Vagina (tissue), 2 donors: ENCODE results near the gene CALN1.

Experiments used
- POLR2A ChIP-seq, 2 donors: fragments of 450-650 bp; IDR thresholded peaks; one replicate each; pipeline ENCODE4 v1.6.1; 2017; ENCODE audit warnings: antibody characterized with exemption in 2 of 2, mild to moderate bottlenecking in 2 of 2, moderate library complexity in 2 of 2
- TF ChIP-seq, protein P1 (sequence below), 3 experiments: fragments of 450-650 bp in 2 of 3; fragments of 200-600 bp in 1 of 3; sonication (generic) in 1 of 3; IDR thresholded peaks; one replicate each; pipeline ENCODE4 v1.5.1; 2017 to 2019; ENCODE audit warnings: antibody characterized with exemption in 3 of 3, mild to moderate bottlenecking in 2 of 3, moderate library complexity in 2 of 3

DNA sequence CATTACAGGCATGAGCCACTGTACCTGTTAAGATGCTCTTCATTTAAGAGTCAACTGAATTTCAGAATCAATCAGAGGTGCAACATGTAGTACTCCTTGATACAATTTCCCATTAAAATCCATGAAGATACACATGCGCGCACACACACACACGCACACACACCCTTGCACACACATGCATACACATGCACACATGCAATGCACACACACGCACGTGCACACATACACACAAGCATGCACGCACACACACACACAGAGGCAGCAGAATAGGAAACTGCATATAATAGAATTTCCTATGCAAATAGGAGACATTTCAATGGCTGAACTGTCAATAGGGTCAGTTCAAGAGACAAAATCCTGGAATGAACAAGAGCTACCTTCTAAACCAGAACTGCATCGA lies 192.6 kb downstream of the CALN1 start:
- TF ChIP-seq, protein P1, sequence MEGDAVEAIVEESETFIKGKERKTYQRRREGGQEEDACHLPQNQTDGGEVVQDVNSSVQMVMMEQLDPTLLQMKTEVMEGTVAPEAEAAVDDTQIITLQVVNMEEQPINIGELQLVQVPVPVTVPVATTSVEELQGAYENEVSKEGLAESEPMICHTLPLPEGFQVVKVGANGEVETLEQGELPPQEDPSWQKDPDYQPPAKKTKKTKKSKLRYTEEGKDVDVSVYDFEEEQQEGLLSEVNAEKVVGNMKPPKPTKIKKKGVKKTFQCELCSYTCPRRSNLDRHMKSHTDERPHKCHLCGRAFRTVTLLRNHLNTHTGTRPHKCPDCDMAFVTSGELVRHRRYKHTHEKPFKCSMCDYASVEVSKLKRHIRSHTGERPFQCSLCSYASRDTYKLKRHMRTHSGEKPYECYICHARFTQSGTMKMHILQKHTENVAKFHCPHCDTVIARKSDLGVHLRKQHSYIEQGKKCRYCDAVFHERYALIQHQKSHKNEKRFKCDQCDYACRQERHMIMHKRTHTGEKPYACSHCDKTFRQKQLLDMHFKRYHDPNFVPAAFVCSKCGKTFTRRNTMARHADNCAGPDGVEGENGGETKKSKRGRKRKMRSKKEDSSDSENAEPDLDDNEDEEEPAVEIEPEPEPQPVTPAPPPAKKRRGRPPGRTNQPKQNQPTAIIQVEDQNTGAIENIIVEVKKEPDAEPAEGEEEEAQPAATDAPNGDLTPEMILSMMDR (IDR thresholded peaks at IDR 0.05), result no peak
- TF ChIP-seq POLR2A (IDR thresholded peaks at IDR 0.05), result no peak
